EH (cell line): Measurements from ENCODE around the gene ATP2A1.
A peak's percentile ranks its signal among the peaks of the same experiment; 100 is the strongest.
"Not testable (repeated sequence)": the region's sequence is repeated elsewhere in the genome, so short reads cannot be mapped to it uniquely, and the experiment has no call there.

Experiments used
- DNase-seq: peaks from one replicate; pipeline ENCODE4 v3.0.0-alpha.2; 2015; ENCODE audit warnings: low read depth

Gene ATP2A1

GRCh38 chr16:28859326-28859725 is 19.0 kb upstream of the ATP2A1 start:
- no peak for DNase-seq

- peak; percentile 59 for DNase-seq
Observed at GRCh38 chr16:28863929-28864793, 14.1 kb upstream of the ATP2A1 start.

GRCh38 chr16:28865001-28865688 is 13.1 kb upstream of the ATP2A1 start:
- DNase-seq = no peak

- DNase-seq = no peak
Observed at GRCh38 chr16:28865722-28866453, 12.4 kb upstream of the ATP2A1 start.

GRCh38 chr16:28866454-28866804 is 11.9 kb upstream of the ATP2A1 start:
- no peak for DNase-seq

GRCh38 chr16:28867241-28867640 is 11.0 kb upstream of the ATP2A1 start:
- DNase-seq = no peak

- not testable (repeated sequence) for DNase-seq
Observed at GRCh38 chr16:28867646-28868045, 10.6 kb upstream of the ATP2A1 start.

- no peak for DNase-seq
Observed at GRCh38 chr16:28869201-28869600, 9.1 kb upstream of the ATP2A1 start.

- DNase-seq = no peak
Observed at GRCh38 chr16:28872952-28873351, 5.3 kb upstream of the ATP2A1 start.

GRCh38 chr16:28873543-28874201 is 4.6 kb upstream of the ATP2A1 start:
- DNase-seq = peak; percentile 22

GRCh38 chr16:28874406-28874805 is 3.9 kb upstream of the ATP2A1 start:
- DNase-seq = no peak

GRCh38 chr16:28875134-28876018 is 2.9 kb upstream of the ATP2A1 start:
- DNase-seq = no peak

GRCh38 chr16:28876019-28876659 is 2.1 kb upstream of the ATP2A1 start:
- no peak for DNase-seq

GRCh38 chr16:28876973-28877654 is 1.2 kb upstream of the ATP2A1 start:
- no peak for DNase-seq

GRCh38 chr16:28877655-28878000 is 660 bp upstream of the ATP2A1 start:
- DNase-seq = no peak

GRCh38 chr16:28879261-28879840 is 1.1 kb downstream of the ATP2A1 start:
- no peak for DNase-seq

GRCh38 chr16:28879841-28880588 is 1.7 kb downstream of the ATP2A1 start:
- peak; percentile 85 for DNase-seq

GRCh38 chr16:28880589-28880915 is 2.3 kb downstream of the ATP2A1 start:
- DNase-seq = no peak

GRCh38 chr16:28880955-28881354 is 2.7 kb downstream of the ATP2A1 start:
- DNase-seq = no peak
